Coronary artery (tissue), 2 donors: ENCODE measurements around the gene CDH10.

Experiments
- DNase-seq: peaks from one replicate; pipeline ENCODE4 v3.0.0-alpha.2; 2017; ENCODE audit warnings: low spot score
- H3K27ac ChIP-seq, 2 donors: fragments of 200-600 bp; sonication (generic); one replicate each; pipeline ENCODE4 v1.5.1; 2016 to 2019
- H3K4me3 ChIP-seq: fragments of 200-600 bp; sonication (generic); 2 replicates; pipeline ENCODE4 v1.5.1; 2016; ENCODE audit warnings: mild to moderate bottlenecking, moderate library complexity
- CTCF ChIP-seq: fragments of 200-600 bp; sonication (generic); IDR thresholded peaks from one replicate; pipeline ENCODE4 v1.5.1; 2019; ENCODE audit warnings: antibody characterized with exemption

CDH10 gene

GRCh38 chr5:24645483-24645882 is 705 bp upstream of the CDH10 start:
- H3K4me3 ChIP-seq: no peak overlapping the region
- no peak for DNase-seq
- H3K27ac ChIP-seq: no peak overlapping the region
- no peak for TF ChIP-seq CTCF

- Histone ChIP-seq H3K4me3 (no peak overlapping the region), H3K27ac (no peak overlapping the region)
- no peak for DNase-seq
- TF ChIP-seq CTCF: no peak
Measured at GRCh38 chr5:24643880-24644279, 898 bp downstream of the CDH10 start.

GRCh38 chr5:24643156-24643555 is 1.6 kb downstream of the CDH10 start:
- no peak overlapping the region for H3K4me3 ChIP-seq
- no peak for DNase-seq

GRCh38 chr5:24642022-24642421 is 2.8 kb downstream of the CDH10 start:
- no peak overlapping the region for H3K27ac ChIP-seq
- H3K4me3 ChIP-seq: no peak overlapping the region
- DNase-seq: no peak
- TF ChIP-seq CTCF: no peak

More at GRCh38 chr5:24643156-24643555, 1.6 kb downstream of the CDH10 start:
- no peak overlapping the region for H3K27ac ChIP-seq
- TF ChIP-seq CTCF: no peak

- DNase-seq: no peak
- no peak overlapping the region for H3K4me3 ChIP-seq
Measured at GRCh38 chr5:24635209-24635608, 9.6 kb downstream of the CDH10 start.

GRCh38 chr5:24633715-24634325 is 11.0 kb downstream of the CDH10 start:
- H3K27ac ChIP-seq: no peak overlapping the region
- H3K4me3 ChIP-seq: no peak overlapping the region
- peak; percentile 48 for TF ChIP-seq CTCF
- no peak for DNase-seq

More at GRCh38 chr5:24635209-24635608, 9.6 kb downstream of the CDH10 start:
- no peak for TF ChIP-seq CTCF
- H3K27ac ChIP-seq: no peak overlapping the region

GRCh38 chr5:24632353-24632752 is 12.4 kb downstream of the CDH10 start:
- no peak for TF ChIP-seq CTCF
- H3K4me3 ChIP-seq: no peak overlapping the region
- no peak overlapping the region for H3K27ac ChIP-seq
- no peak for DNase-seq
